H1 (cell line): ENCODE data around the gene SMYD5. TPM values are rescaled to one million over a fixed set of nuclear protein-coding genes. Genes with fewer than 3 reads are reported as not detected.

ENCODE experiments used
- CTCF ChIA-PET: fragments of 300-600 bp; sonication (Branson Sonifier 250); formaldehyde crosslinking; loops from one replicate; lab custom pipeline; 2021; ENCODE audit not compliant: partially characterized antibody; lab: Charles Lee
- POLR2A ChIA-PET: fragments of 300-600 bp; sonication (Branson Sonifier 250); formaldehyde crosslinking; loops from one replicate; lab custom pipeline; 2021; ENCODE audit warnings: inconsistent platforms; ENCODE audit not compliant: partially characterized antibody; lab: Charles Lee
- DNase-seq, 2 experiments: peaks; one replicate each; pipeline versions ENCODE4 v3.0.0 to v3.0.0-alpha.2; 2010 to 2022; ENCODE audit warnings: low spot score in 2 of 2, low read depth in 1 of 2, mixed read lengths in 1 of 2
- FAIRE-seq: peaks from 2 replicates; lab custom pipeline; 2011; peaks lifted over from hg19 to GRCh38; lab: Jason Lieb, UNC
- H2AFZ ChIP-seq: 2 replicates; pipeline ENCODE4 v1.8.1; 2012; ENCODE audit warnings: low read length, inconsistent platforms
- H2AK5ac ChIP-seq: 2 replicates; pipeline ENCODE4 v1.6.1; 2013; ENCODE audit warnings: low read depth, low read length
- H2BK120ac ChIP-seq: replicated peaks from 2 replicates; pipeline ENCODE3; 2013; ENCODE audit warnings: low read depth, low read length, inconsistent platforms
- H2BK12ac ChIP-seq: 2 replicates; pipeline ENCODE4 v1.6.1; 2013; ENCODE audit warnings: low read depth, low read length
- H2BK15ac ChIP-seq: 2 replicates; pipeline ENCODE4 v1.6.1; 2013; ENCODE audit warnings: low read length
- H2BK20ac ChIP-seq: 2 replicates; pipeline ENCODE4 v1.6.1; 2013; ENCODE audit warnings: low read length
- H2BK5ac ChIP-seq: 2 replicates; pipeline ENCODE4 v1.6.1; 2013; ENCODE audit warnings: low read depth, low read length
- H3K14ac ChIP-seq: 2 replicates; pipeline ENCODE4 v1.6.1; 2013; ENCODE audit warnings: inconsistent platforms; ENCODE audit not compliant: insufficient read length
- H3K18ac ChIP-seq: 2 replicates; pipeline ENCODE4 v1.6.1; 2013; ENCODE audit warnings: low read length; ENCODE audit errors: extremely low read depth
- H3K23ac ChIP-seq: 2 replicates; pipeline ENCODE4 v1.6.1; 2013; ENCODE audit warnings: inconsistent platforms; ENCODE audit not compliant: insufficient read length
- H3K23me2 ChIP-seq: 2 replicates; pipeline ENCODE4 v1.6.1; 2013; ENCODE audit warnings: low read depth, low read length
- H3K27ac ChIP-seq: 2 replicates; pipeline ENCODE4 v1.6.1; 2011; ENCODE audit warnings: low read depth, low read length, inconsistent platforms
- H3K27me3 ChIP-seq, 4 experiments: replicated peaks in 1 of 4; 1 replicate in 1 of 4; 2 replicates in 3 of 4; pipeline versions ENCODE4 v1.6.1 to v1.8.1; 2011 to 2013; ENCODE audit warnings: low read length in 3 of 4, mild to moderate bottlenecking in 3 of 4, inconsistent platforms in 2 of 4, mixed read lengths in 2 of 4, moderate library complexity in 1 of 4; ENCODE audit not compliant: control insufficient read depth in 3 of 4, insufficient read depth in 3 of 4; ENCODE audit errors: extremely low read depth in 1 of 4
- H3K36me3 ChIP-seq, 4 experiments: 2 replicates each; pipeline versions ENCODE4 v1.6.1 to v1.8.1; 2011 to 2013; ENCODE audit warnings: mild to moderate bottlenecking in 4 of 4, low read length in 3 of 4, moderate library complexity in 2 of 4, control low read depth in 1 of 4, inconsistent platforms in 1 of 4; ENCODE audit not compliant: insufficient read depth in 4 of 4, control insufficient read depth in 2 of 4
- H3K4ac ChIP-seq: replicated peaks from 2 replicates; pipeline ENCODE3; 2013; ENCODE audit warnings: low read length, low read depth, mixed read lengths, inconsistent platforms; ENCODE audit not compliant: insufficient read length
- H3K4me1 ChIP-seq, 4 experiments: replicated peaks in 1 of 4; 1 replicate in 1 of 4; 2 replicates in 3 of 4; pipeline versions ENCODE4 v1.6.1 to v1.8.1; 2011 to 2013; ENCODE audit warnings: low read length in 3 of 4, inconsistent platforms in 2 of 4, mixed read lengths in 1 of 4; ENCODE audit not compliant: insufficient read depth in 4 of 4, control insufficient read depth in 3 of 4
- H3K4me2 ChIP-seq, 2 experiments: 2 replicates each; pipeline versions ENCODE4 v1.6.1 to v1.8.1; 2011 to 2013; ENCODE audit warnings: low read depth in 2 of 2, low read length in 2 of 2, control low read depth in 1 of 2, inconsistent platforms in 1 of 2, mild to moderate bottlenecking in 1 of 2; ENCODE audit not compliant: insufficient read depth in 1 of 2
- H3K4me3 ChIP-seq, 4 experiments: fragments of 200-600, 300-600 bp in 1 of 4; sonication (generic), shearing (Covaris generic), sonication (Bioruptor Twin) in 1 of 4; 2 replicates each; pipeline versions ENCODE4 v1.5.1 to v1.8.1; 2011 to 2016; ENCODE audit warnings: low read length in 4 of 4, low read depth in 3 of 4, control low read depth in 2 of 4, inconsistent platforms in 2 of 4, mild to moderate bottlenecking in 2 of 4, mixed read lengths in 1 of 4, moderate library complexity in 1 of 4; ENCODE audit not compliant: insufficient read depth in 2 of 4; ENCODE audit errors: extremely low read depth in 1 of 4
- H3K56ac ChIP-seq: replicated peaks from 2 replicates; pipeline ENCODE3; 2013; ENCODE audit warnings: low read depth, mild to moderate bottlenecking, mixed read lengths, low read length, inconsistent platforms; ENCODE audit not compliant: insufficient read length
- H3K79me1 ChIP-seq: 2 replicates; pipeline ENCODE4 v1.6.1; 2013; ENCODE audit warnings: low read depth, low read length, control low read depth
- H3K79me2 ChIP-seq, 2 experiments: 2 replicates each; pipeline versions ENCODE4 v1.6.1 to v1.8.1; 2012 to 2013; ENCODE audit warnings: low read length in 2 of 2, mild to moderate bottlenecking in 2 of 2, inconsistent platforms in 1 of 2; ENCODE audit not compliant: insufficient read depth in 2 of 2, control insufficient read depth in 1 of 2
- H3K9ac ChIP-seq, 4 experiments: replicated peaks in 1 of 4; 1 replicate in 1 of 4; 2 replicates in 3 of 4; pipeline versions ENCODE4 v1.6.1 to v1.8.1; 2011 to 2013; ENCODE audit warnings: low read depth in 3 of 4, low read length in 3 of 4, control low read depth in 2 of 4, mild to moderate bottlenecking in 2 of 4, moderate library complexity in 2 of 4, inconsistent platforms in 1 of 4; ENCODE audit errors: extremely low read depth in 1 of 4
- H3K9me3 ChIP-seq, 2 experiments: 2 replicates each; pipeline versions ENCODE4 v1.6.1 to v1.8.1; 2012 to 2013; ENCODE audit warnings: mild to moderate bottlenecking in 2 of 2, moderate library complexity in 2 of 2, control low read depth in 1 of 2, inconsistent platforms in 1 of 2, low read depth in 1 of 2, low read length in 1 of 2, mixed read lengths in 1 of 2; ENCODE audit not compliant: insufficient read depth in 2 of 2
- H4K20me1 ChIP-seq, 2 experiments: replicated peaks in 1 of 2; 2 replicates each; pipeline versions ENCODE3 to v1.8.1; 2011 to 2013; ENCODE audit warnings: inconsistent platforms in 2 of 2, low read length in 2 of 2, mild to moderate bottlenecking in 1 of 2; ENCODE audit not compliant: insufficient read depth in 2 of 2, control insufficient read depth in 1 of 2
- H4K5ac ChIP-seq: 2 replicates; pipeline ENCODE4 v1.6.1; 2013; ENCODE audit warnings: low read length, low read depth, mixed read lengths, inconsistent platforms; ENCODE audit not compliant: insufficient read length
- H4K8ac ChIP-seq: 2 replicates; pipeline ENCODE4 v1.8.0; 2013; ENCODE audit warnings: mild to moderate bottlenecking, moderate library complexity, low read length, inconsistent platforms; ENCODE audit not compliant: insufficient read depth; ENCODE audit errors: extremely low read depth
- H4K91ac ChIP-seq: replicated peaks from 2 replicates; pipeline ENCODE3; 2013; ENCODE audit warnings: low read length, mixed read lengths, inconsistent platforms; ENCODE audit not compliant: insufficient read length
- CBX8 ChIP-seq: fragments of 300-800, 300-1000 bp; sonication (generic); IDR thresholded peaks from 2 replicates; pipeline ENCODE4 v1.7.1; 2016; ENCODE audit warnings: low read depth, low read length, borderline replicate concordance
- CEBPB ChIP-seq: IDR thresholded peaks from 2 replicates; pipeline ENCODE4 v1.6.1; 2012; ENCODE audit warnings: low read depth, low read length
- CHD2 ChIP-seq: IDR thresholded peaks from 2 replicates; pipeline ENCODE4 v1.6.1; 2012; ENCODE audit warnings: low read length, improper control_type of control experiment
- CREB1 ChIP-seq: IDR thresholded peaks from 2 replicates; pipeline ENCODE4 v1.6.1; 2012; ENCODE audit warnings: inconsistent platforms
- EP300 ChIP-seq, 2 experiments: IDR thresholded peaks; 1 replicate in 1 of 2; 2 replicates in 1 of 2; pipeline ENCODE4 v1.6.1; 2011 to 2012; ENCODE audit warnings: low read depth in 2 of 2, low read length in 2 of 2, mild to moderate bottlenecking in 2 of 2, borderline replicate concordance in 1 of 2, inconsistent platforms in 1 of 2, moderate library complexity in 1 of 2
- FOSL1 ChIP-seq: IDR thresholded peaks from 2 replicates; pipeline ENCODE4 v1.6.1; 2011; ENCODE audit warnings: mild to moderate bottlenecking, low read depth, low read length, moderate library complexity; ENCODE audit not compliant: insufficient read depth
- JUND ChIP-seq: IDR thresholded peaks from 2 replicates; pipeline ENCODE4 v1.6.1; 2011; ENCODE audit warnings: mild to moderate bottlenecking, improper control_type of control experiment, low read length
- KDM4A ChIP-seq: IDR thresholded peaks from one replicate; pipeline ENCODE4 v1.7.1; 2012; ENCODE audit warnings: low read depth, mild to moderate bottlenecking, moderate library complexity, low read length, inconsistent platforms; ENCODE audit not compliant: severe bottlenecking
- NANOG ChIP-seq: IDR thresholded peaks from 2 replicates; pipeline ENCODE4 v1.6.1; 2011; ENCODE audit warnings: low read length, low read depth, mild to moderate bottlenecking, inconsistent platforms; ENCODE audit not compliant: insufficient read depth, poor library complexity, severe bottlenecking
- SP2 ChIP-seq: IDR thresholded peaks from 2 replicates; pipeline ENCODE4 v1.6.1; 2012; ENCODE audit warnings: mild to moderate bottlenecking, low read length, inconsistent platforms
- TAF7 ChIP-seq: optimal IDR thresholded peaks from 2 replicates; pipeline ENCODE3; 2011; ENCODE audit warnings: low read depth, mild to moderate bottlenecking, inconsistent platforms, low read length, moderate library complexity, borderline replicate concordance
- WGBS, 2 experiments: shearing (Covaris generic) in 1 of 2; methylation state at CpG; one replicate each; pipeline versions ENCODE4 v1.1.6 to v1.1.7; 2013 to 2015; ENCODE audit warnings: low lambda C conversion rate in 2 of 2, mixed read lengths in 2 of 2, inconsistent platforms in 1 of 2, low coverage in 1 of 2, missing lambda C conversion rate in 1 of 2; ENCODE audit not compliant: insufficient replicate concordance in 2 of 2, insufficient coverage in 1 of 2, insufficient read length in 1 of 2; ENCODE audit errors: extremely low coverage in 1 of 2, missing lambda C conversion rate in 1 of 2; 5-methylcytosine and 5-hydroxymethylcytosine counted together
- polyA plus RNA-seq, 7 experiments: library from polyadenylated mRNA; depleted of rRNA in 3 of 7; stranded (reverse) in 5 of 7; unstranded in 2 of 7; fragments of >200 nt in 5 of 7; fragments of 200-250 nt in 2 of 7; gene quantifications; 1 replicate in 5 of 7; 2 replicates in 1 of 7; 4 replicates in 1 of 7; pipeline versions ENCODE4 v1.2.1 to v1.2.3, GENCODE V29; 2011 to 2013; ENCODE audit warnings: missing spikeins in 2 of 7, mixed read lengths in 2 of 7
- total RNA-seq: library from RNA; stranded (reverse); fragmentation: NEBNext Ultra II Directional; extraction: Animal tissue kit (Norgen Biotek cat#: 25700); gene quantifications from 2 replicates; pipeline ENCODE4 v1.2.1, GENCODE V29; 2021
- TF ChIP-seq, protein P1 (sequence below): IDR thresholded peaks from 2 replicates; pipeline ENCODE4 v1.6.1; 2011; ENCODE audit warnings: low read length, improper control_type of control experiment
- TF ChIP-seq, protein P2 (sequence below): IDR thresholded peaks from 2 replicates; pipeline ENCODE4 v1.6.1; 2012; ENCODE audit warnings: inconsistent platforms

The SMYD5 gene
- total and polyA plus RNA-seq, 2 of the 8 experiments (the other 6 are each of a cell fraction or from before 2014, with no cell fraction given): 35.2 to 56.7 TPM

DNA sequence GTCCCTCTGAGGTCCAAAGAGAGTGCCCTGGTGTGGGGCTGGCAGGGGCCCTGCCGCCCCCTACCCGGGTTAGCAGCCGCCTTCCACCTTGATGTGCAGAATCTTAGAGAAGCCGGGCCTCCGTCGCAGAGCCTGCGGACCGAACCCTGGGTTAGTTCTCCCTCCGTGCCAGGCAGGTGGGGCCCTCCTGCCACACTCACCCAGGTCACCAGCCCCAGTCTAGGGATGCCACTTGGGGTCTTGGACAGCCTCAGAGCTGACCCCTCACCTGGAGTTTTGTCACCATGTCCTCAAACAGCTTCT is 44.8 kb downstream of the SMYD5 start:
- Histone ChIP-seq H3K14ac (no peak overlapping the region), H3K27ac (no peak overlapping the region), H3K4ac (no peak overlapping the region), H2AFZ (no peak overlapping the region), H2BK15ac (no peak overlapping the region), H3K79me1 (no peaks in the 10 kb centered on the region), H4K20me1 (peaks cover 17 to 20% of the 10 kb centered on the region in 2 experiments), H3K27me3 (no peaks in the 10 kb centered on the region), H2BK20ac (no peak overlapping the region), H2BK120ac (no peak overlapping the region), H2AK5ac (no peak overlapping the region), H3K36me3 (peaks cover 3 to 28% (median 10%) of the 10 kb centered on the region in 4 experiments; a peak in 6 of 8 replicates), H2BK5ac (no peak overlapping the region), H3K4me2 (no peak overlapping the region), H3K18ac (no peak overlapping the region), H3K79me2 (no peaks in the 10 kb centered on the region), H3K9ac (no peak overlapping the region), H2BK12ac (no peak overlapping the region), H3K23me2 (no peaks in the 10 kb centered on the region), H4K8ac (no peak overlapping the region), H4K5ac (no peak overlapping the region), H3K23ac (no peak overlapping the region), H3K9me3 (no peaks in the 10 kb centered on the region), H3K4me1 (peaks cover 0 to 12% (median 4%) of the 10 kb centered on the region in 4 experiments; a peak in 3 of 7 replicates), H3K56ac (no peak overlapping the region), H4K91ac (no peak overlapping the region), H3K4me3 (no peak overlapping the region)
- ChIA-PET CTCF (interaction anchor here (0.6 to 7.0 kb wide), 13 partner anchors 8 to 1320 kb away, joined by 3 to 51 read pairs (median 4); partner anchors contain the start of genes CCT7, EGR4, PRADC1 and SMYD5), POLR2A (interaction anchor here (0.9 to 5.1 kb wide), 5 partner anchors 8 to 25 kb away, joined by 3 to 53 read pairs (median 3); partner anchors contain the start of genes CCT7, FBXO41 and PRADC1)
- DNase-seq (no peak), FAIRE-seq (no peak)
- 94% methylated on average over 9 of the region's 9 CpGs; no CpG with 5 or more reads in 1 of the 2 experiments for WGBS, 2 experiments
- no peak for TF ChIP-seq FOSL1
- no peak for TF ChIP-seq JUND
- no peak for TF ChIP-seq SP2
- TF ChIP-seq NANOG: no peak
- TF ChIP-seq KDM4A: no peak
- TF ChIP-seq TAF7: no peak
- no peak for TF ChIP-seq CEBPB
- TF ChIP-seq, protein P1, sequence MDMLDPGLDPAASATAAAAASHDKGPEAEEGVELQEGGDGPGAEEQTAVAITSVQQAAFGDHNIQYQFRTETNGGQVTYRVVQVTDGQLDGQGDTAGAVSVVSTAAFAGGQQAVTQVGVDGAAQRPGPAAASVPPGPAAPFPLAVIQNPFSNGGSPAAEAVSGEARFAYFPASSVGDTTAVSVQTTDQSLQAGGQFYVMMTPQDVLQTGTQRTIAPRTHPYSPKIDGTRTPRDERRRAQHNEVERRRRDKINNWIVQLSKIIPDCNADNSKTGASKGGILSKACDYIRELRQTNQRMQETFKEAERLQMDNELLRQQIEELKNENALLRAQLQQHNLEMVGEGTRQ: no peak
- TF ChIP-seq EP300 (IDR thresholded peaks at IDR 0.05; ENCODE audit: borderline replicate concordance in 1 of 2, low read depth in 2 of 2, low read length in 2 of 2): no peak
- no peak for TF ChIP-seq CBX8
- TF ChIP-seq CHD2: no peak
- TF ChIP-seq CREB1: no peak
- TF ChIP-seq, protein P2, sequence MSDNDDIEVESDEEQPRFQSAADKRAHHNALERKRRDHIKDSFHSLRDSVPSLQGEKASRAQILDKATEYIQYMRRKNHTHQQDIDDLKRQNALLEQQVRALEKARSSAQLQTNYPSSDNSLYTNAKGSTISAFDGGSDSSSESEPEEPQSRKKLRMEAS: no peak
